ENCODE results near the gene CASP6.

CASP6 gene

GRCh38 chr4:109671350-109671749, 31.9 kb downstream of the CASP6 start:
- DNase-seq (ENCODE audit: low read depth in 2 of 2), result no peak

- DNase-seq (ENCODE audit: low read depth in 2 of 2), result no peak
These were observed 37.3 kb downstream of the CASP6 start for GRCh38 chr4:109665783-109666485.

- DNase-seq (ENCODE audit: low read depth in 2 of 2), result no peak
These were observed 40.5 kb downstream of the CASP6 start for GRCh38 chr4:109662771-109663170.

- no peak for DNase-seq (ENCODE audit: low read depth in 2 of 2)
These were observed 41.1 kb downstream of the CASP6 start for GRCh38 chr4:109662116-109662515.

GRCh38 chr4:109658871-109659410, 44.3 kb downstream of the CASP6 start:
- DNase-seq (ENCODE audit: low read depth in 2 of 2), result no peak

GRCh38 chr4:109657854-109658418, 45.3 kb downstream of the CASP6 start:
- DNase-seq (ENCODE audit: low read depth in 2 of 2), result no peak

GRCh38 chr4:109655396-109655795, 47.8 kb downstream of the CASP6 start:
- no peak for DNase-seq (ENCODE audit: low read depth in 2 of 2)

GRCh38 chr4:109649872-109650271, 53.4 kb downstream of the CASP6 start:
- no peak for DNase-seq (ENCODE audit: low read depth in 2 of 2)

GRCh38 chr4:109648997-109649575, 54.2 kb downstream of the CASP6 start:
- DNase-seq (ENCODE audit: low read depth in 2 of 2), result no peak

GRCh38 chr4:109648266-109648996, 54.8 kb downstream of the CASP6 start:
- no peak for DNase-seq (ENCODE audit: low read depth in 2 of 2)

- no peak for DNase-seq (ENCODE audit: low read depth in 2 of 2)
These were observed 57.2 kb downstream of the CASP6 start for GRCh38 chr4:109645874-109646710.

- DNase-seq (ENCODE audit: low read depth in 2 of 2), result no peak
These were observed 62.6 kb downstream of the CASP6 start for GRCh38 chr4:109640644-109641043.

Measured in stimulated activated CD8-positive, alpha-beta memory T cell treated with anti-CD3 and anti-CD28 coated beads, Interleukin-15, amount 100 ng/mL, for 4 hours (primary cell).